GM12865 (cell line): ENCODE data around the gene JAZF1.

Experiments
- DNase-seq: peaks from one replicate; pipeline ENCODE4 v3.0.0; 2010; ENCODE audit warnings: low read depth
- H3K4me3 ChIP-seq: 2 replicates; pipeline ENCODE4 v1.5.1; 2011; ENCODE audit warnings: mild to moderate bottlenecking, low read depth, low read length, control low read depth
- CTCF ChIP-seq: IDR thresholded peaks from 2 replicates; pipeline ENCODE4 v1.5.1; 2011; ENCODE audit warnings: low read length, control low read depth, low read depth, inconsistent platforms; ENCODE audit not compliant: insufficient read depth; ENCODE audit errors: missing control alignments

Gene JAZF1

GRCh38 chr7:28124413-28124812 is 56.2 kb downstream of the JAZF1 start:
- no peak for TF ChIP-seq CTCF
- DNase-seq: no peak
- no peak overlapping the region for H3K4me3 ChIP-seq

GRCh38 chr7:28123752-28124151 is 56.8 kb downstream of the JAZF1 start:
- TF ChIP-seq CTCF: no peak
- no peak overlapping the region for H3K4me3 ChIP-seq
- DNase-seq: peak; percentile 17

- H3K4me3 ChIP-seq: no peak overlapping the region
- no peak for DNase-seq
- TF ChIP-seq CTCF: no peak
Measured at GRCh38 chr7:28121496-28121895, 59.1 kb downstream of the JAZF1 start.

GRCh38 chr7:28116041-28116440 is 64.6 kb downstream of the JAZF1 start:
- TF ChIP-seq CTCF: no peak
- DNase-seq: no peak
- no peak overlapping the region for H3K4me3 ChIP-seq

- TF ChIP-seq CTCF: no peak
- H3K4me3 ChIP-seq: no peak overlapping the region
- no peak for DNase-seq
Measured at GRCh38 chr7:28115261-28115660, 65.3 kb downstream of the JAZF1 start.

GRCh38 chr7:28114056-28114455 is 66.5 kb downstream of the JAZF1 start:
- DNase-seq: no peak
- H3K4me3 ChIP-seq: no peak overlapping the region
- TF ChIP-seq CTCF: no peak

GRCh38 chr7:28112883-28113540 is 67.6 kb downstream of the JAZF1 start:
- no peak overlapping the region for H3K4me3 ChIP-seq
- DNase-seq: no peak
- TF ChIP-seq CTCF: no peak
